Measurements from ENCODE around the gene ACYP2. TPM values are rescaled to one million over a fixed set of nuclear protein-coding genes. Genes with fewer than 3 reads are reported as not detected.
"Not testable (repeated sequence)": the region's sequence is repeated elsewhere in the genome, so short reads cannot be mapped to it uniquely, and the experiment has no call there.

The ACYP2 gene
- total RNA-seq = 10 to 100 TPM; 15.6 to 25.1 (median 21.5) TPM

DNA sequence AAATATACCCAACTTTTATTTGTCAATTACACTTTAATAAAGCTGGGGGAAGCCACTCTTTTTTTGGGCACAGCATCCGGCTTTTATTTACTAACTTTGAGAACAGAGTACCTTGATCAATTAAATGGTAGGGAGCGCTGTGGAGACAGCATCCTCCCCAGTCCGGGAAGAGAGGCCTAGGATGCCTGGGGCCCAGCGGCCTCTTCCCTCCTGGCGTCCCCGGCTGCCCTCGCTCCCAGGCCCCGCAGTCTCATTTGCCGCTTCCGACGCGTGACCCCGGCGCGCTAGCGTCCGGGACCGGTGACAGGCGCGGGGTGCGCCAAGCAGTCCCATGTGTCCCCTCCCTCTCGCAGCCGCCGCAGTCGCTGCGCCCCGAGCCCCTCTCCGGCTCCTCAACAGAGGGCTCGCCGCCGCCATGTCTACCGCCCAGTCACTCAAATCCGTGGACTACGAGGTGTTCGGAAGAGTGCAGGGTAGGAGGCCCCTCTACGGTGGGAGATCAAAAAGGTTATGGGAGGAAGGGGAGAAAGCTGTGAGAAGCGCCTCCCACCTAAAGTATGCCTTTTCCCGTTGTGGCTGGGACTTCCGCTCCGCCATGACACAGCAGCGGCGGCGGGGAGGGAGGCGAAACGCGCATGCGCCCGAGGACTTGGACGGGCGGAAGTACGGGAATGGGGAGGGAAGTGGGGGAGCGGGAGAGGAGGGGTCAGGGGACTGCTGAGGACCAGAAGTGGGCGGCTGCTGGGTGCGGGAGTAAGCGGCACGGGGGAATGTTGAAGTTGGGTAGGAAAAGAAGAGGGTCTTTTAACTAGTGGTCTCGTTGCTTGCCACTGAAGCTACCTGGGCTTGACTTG is at the start of gene ACYP2:
TSS of gene ACYP2 (plus strand) at position 332 of the 854 bp plus-strand sequence.
- H3K27ac ChIP-seq = peak within 1 kb of the TSS; percentile 94 to 100 (median 100)
- peaks cover 0 to 5% (median 0%) of the 10 kb centered on the region in 3 donors for H3K36me3 ChIP-seq
- DNase-seq (ENCODE audit: low spot score in 2 of 2) = peak; percentile 89 to 91
- TF ChIP-seq EP300 (IDR thresholded peaks at IDR 0.05) = peak; percentile 38 to 99
- TF ChIP-seq POLR2A (IDR thresholded peaks at IDR 0.05) = peak; percentile 76 to 91
- TF ChIP-seq, protein P1, sequence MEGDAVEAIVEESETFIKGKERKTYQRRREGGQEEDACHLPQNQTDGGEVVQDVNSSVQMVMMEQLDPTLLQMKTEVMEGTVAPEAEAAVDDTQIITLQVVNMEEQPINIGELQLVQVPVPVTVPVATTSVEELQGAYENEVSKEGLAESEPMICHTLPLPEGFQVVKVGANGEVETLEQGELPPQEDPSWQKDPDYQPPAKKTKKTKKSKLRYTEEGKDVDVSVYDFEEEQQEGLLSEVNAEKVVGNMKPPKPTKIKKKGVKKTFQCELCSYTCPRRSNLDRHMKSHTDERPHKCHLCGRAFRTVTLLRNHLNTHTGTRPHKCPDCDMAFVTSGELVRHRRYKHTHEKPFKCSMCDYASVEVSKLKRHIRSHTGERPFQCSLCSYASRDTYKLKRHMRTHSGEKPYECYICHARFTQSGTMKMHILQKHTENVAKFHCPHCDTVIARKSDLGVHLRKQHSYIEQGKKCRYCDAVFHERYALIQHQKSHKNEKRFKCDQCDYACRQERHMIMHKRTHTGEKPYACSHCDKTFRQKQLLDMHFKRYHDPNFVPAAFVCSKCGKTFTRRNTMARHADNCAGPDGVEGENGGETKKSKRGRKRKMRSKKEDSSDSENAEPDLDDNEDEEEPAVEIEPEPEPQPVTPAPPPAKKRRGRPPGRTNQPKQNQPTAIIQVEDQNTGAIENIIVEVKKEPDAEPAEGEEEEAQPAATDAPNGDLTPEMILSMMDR (IDR thresholded peaks at IDR 0.05) = peak in 3 of 5 experiments; percentile 5 to 36 (median 14)
- no peaks in the 10 kb centered on the region for H3K27me3 ChIP-seq
- 0 to 1% methylated on average over 50 to 53 of the region's 57 CpGs for WGBS, 2 donors
- H3K4me3 ChIP-seq = peak within 1 kb of the TSS; percentile 57 to 95 (median 80)
- peaks cover 0 to 11% (median 5%) of the 10 kb centered on the region in 4 donors for H3K4me1 ChIP-seq
- peaks cover 0 to under 1% (median 0%) of the 10 kb centered on the region in 4 donors for H3K9me3 ChIP-seq

GRCh38 chr2:54065891-54066290 is 49.5 kb upstream of the ACYP2 start:
- no peak overlapping the region for H3K4me3 ChIP-seq
- 83 to 85% methylated on average over 6 of the region's 6 CpGs for WGBS, 2 donors
- no peak for DNase-seq (ENCODE audit: low spot score in 2 of 2)
- no peaks in the 10 kb centered on the region for H3K36me3 ChIP-seq
- TF ChIP-seq EP300 (IDR thresholded peaks at IDR 0.05) (no peak), POLR2A (IDR thresholded peaks at IDR 0.05) (no peak)
- TF ChIP-seq, protein P1 (IDR thresholded peaks at IDR 0.05) = no peak
- H3K4me1 ChIP-seq = no peaks in the 10 kb centered on the region
- H3K9me3 ChIP-seq = no peaks in the 10 kb centered on the region
- no peaks in the 10 kb centered on the region for H3K27me3 ChIP-seq
- H3K27ac ChIP-seq = no peak overlapping the region

- Histone ChIP-seq H3K9me3 (no peaks in the 10 kb centered on the region), H3K4me1 (no peaks in the 10 kb centered on the region), H3K27ac (no peak overlapping the region), H3K27me3 (no peaks in the 10 kb centered on the region), H3K4me3 (no peak overlapping the region), H3K36me3 (no peaks in the 10 kb centered on the region)
- 91 to 94% methylated on average over 5 of the region's 5 CpGs for WGBS, 2 donors
- TF ChIP-seq, protein P1 (IDR thresholded peaks at IDR 0.05) = no peak
- TF ChIP-seq EP300 (IDR thresholded peaks at IDR 0.05) (no peak), POLR2A (IDR thresholded peaks at IDR 0.05) (no peak)
- no peak for DNase-seq (ENCODE audit: low spot score in 2 of 2)
These were observed 47.5 kb upstream of the ACYP2 start for GRCh38 chr2:54067851-54068375.

DNA sequence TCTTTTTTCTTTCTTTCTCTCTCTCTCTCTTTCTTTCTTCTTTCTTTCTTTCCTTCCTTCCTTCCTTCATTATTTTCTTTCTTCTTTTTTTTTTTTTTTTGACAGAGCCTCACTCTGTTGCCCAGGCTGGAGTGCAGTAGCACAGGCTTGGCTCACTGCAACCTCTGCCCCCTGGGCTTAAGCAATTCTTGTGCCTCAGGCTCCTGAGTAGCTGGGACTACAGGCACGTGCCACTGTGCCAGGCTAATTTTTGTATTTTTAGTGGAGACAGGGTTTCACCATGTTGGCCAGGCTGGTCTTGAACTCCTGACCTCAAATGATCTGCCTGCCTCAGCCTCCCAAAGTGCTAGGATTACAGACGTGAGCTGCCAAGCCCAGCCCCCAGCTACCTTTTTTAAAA is 42.9 kb upstream of the ACYP2 start:
- not testable (repeated sequence) for H3K9me3 ChIP-seq; H3K4me3 ChIP-seq; H3K36me3 ChIP-seq; H3K4me1 ChIP-seq; H3K27ac ChIP-seq; DNase-seq (ENCODE audit: low spot score in 2 of 2); H3K27me3 ChIP-seq
- WGBS, 2 donors = 54 to 83% methylated on average over 2 of the region's 2 CpGs

DNA sequence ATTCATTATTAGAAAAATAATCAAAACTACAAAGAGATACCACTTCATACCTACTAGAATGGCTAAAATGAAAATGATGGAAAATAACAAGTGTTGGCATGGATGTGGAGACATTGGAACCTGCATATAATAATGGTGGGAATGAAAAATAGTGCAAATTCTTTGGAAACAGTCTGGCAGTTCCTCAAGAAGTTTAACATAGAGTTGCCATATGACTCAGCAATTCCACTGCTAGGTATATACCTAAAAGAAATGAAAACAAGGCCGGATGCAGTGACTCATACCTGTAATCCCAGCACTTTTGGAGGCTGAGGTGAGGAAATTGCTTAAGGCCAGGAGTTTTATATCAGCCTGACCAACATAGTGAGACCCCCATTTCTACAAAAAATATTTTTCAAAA is 41.6 kb upstream of the ACYP2 start:
- TF ChIP-seq POLR2A (IDR thresholded peaks at IDR 0.05) = no peak
- TF ChIP-seq, protein P1 (IDR thresholded peaks at IDR 0.05) = no peak
- TF ChIP-seq EP300 (IDR thresholded peaks at IDR 0.05) = no peak
- 92 to 96% methylated on average over 1 of the region's 1 CpG for WGBS, 2 donors
- H3K4me1 ChIP-seq = no peaks in the 10 kb centered on the region
- no peaks in the 10 kb centered on the region for H3K9me3 ChIP-seq
- no peak overlapping the region for H3K4me3 ChIP-seq
- H3K27me3 ChIP-seq = no peaks in the 10 kb centered on the region
- DNase-seq (ENCODE audit: low spot score in 2 of 2) = no peak
- H3K27ac ChIP-seq = no peak overlapping the region
- H3K36me3 ChIP-seq = peaks cover 0 to 6% (median 0%) of the 10 kb centered on the region in 3 donors
